Measurements from ENCODE around the gene MATR3. TPM values are rescaled to one million over a fixed set of nuclear protein-coding genes. Genes with fewer than 3 reads are reported as not detected.

The MATR3 gene
- total RNA-seq, 1 experiment from 2014 or later: 194 TPM

- peak in 1 of 2 experiments; percentile 32 for TF ChIP-seq CTCF (IDR thresholded peaks at IDR 0.05; ENCODE audit: insufficient read depth in 1 of 2, low read depth in 1 of 2, low read length in 1 of 2, severe bottlenecking in 1 of 2, unreplicated experiment in 1 of 2)
- intact Hi-C loops (cut with micrococcal nuclease; ENCODE audit: unreplicated experiment): no loop called here
- Mint-ChIP-seq H3K4me3 (ENCODE audit: unreplicated experiment) (peak overlapping the region; percentile 87), H3K27me3 (ENCODE audit: insufficient read depth, unreplicated experiment) (no peaks in the 10 kb centered on the region), H3K4me1 (ENCODE audit: low read depth, unreplicated experiment) (peaks cover 17% of the 10 kb centered on the region), H3K36me3 (ENCODE audit: insufficient read depth, unreplicated experiment) (peaks cover 52% of the 10 kb centered on the region), H3K27ac (ENCODE audit: unreplicated experiment) (peak overlapping the region; percentile 91), H3K9me3 (ENCODE audit: unreplicated experiment) (no peaks in the 10 kb centered on the region)
- H3K9me3 ChIP-seq: no peaks in the 10 kb centered on the region
- peaks cover 3% of the 10 kb centered on the region for H3K36me3 ChIP-seq (ENCODE audit: control insufficient read depth, insufficient read depth, low read length)
- H3K27me3 ChIP-seq (replicated peaks; ENCODE audit: control insufficient read depth, insufficient read depth, low read length): no peaks in the 10 kb centered on the region
- H3K4me1 ChIP-seq: peaks cover 39% of the 10 kb centered on the region
- ChIA-PET POLR2A (interaction anchor here (0.6 to 1.0 kb wide), 7 partner anchors 15 to 971 kb away, joined by 3 to 6 read pairs (median 3); partner anchors contain the start of genes ETF1 and MATR3), CTCF (interaction anchor here (0.7 to 0.9 kb wide), 2 partner anchors 20 to 60 kb away, joined by 3 to 4 read pairs; partner anchors contain the start of gene MATR3)
- BruUV-seq (replicated peaks): no TSS peak
- peak overlapping the region; percentile 51 for H3K4me3 ChIP-seq (ENCODE audit: low read depth, low read length)
- peak; percentile 93 to 96 for DNase-seq
Measured at GRCh38 chr5:139273572-139274289, 19.8 kb upstream of the MATR3 start.

GRCh38 chr5:139275536-139275935, 18.0 kb upstream of the MATR3 start:
- CTCF ChIA-PET: no interaction called here

GRCh38 chr5:139275956-139276355, 17.6 kb upstream of the MATR3 start:
- peaks cover 45% of the 10 kb centered on the region for H3K4me1 ChIP-seq
- BruUV-seq (replicated peaks): no TSS peak
- H3K27ac Mint-ChIP-seq (ENCODE audit: unreplicated experiment): peak overlapping the region; percentile 91
- peaks cover 4% of the 10 kb centered on the region for H3K36me3 ChIP-seq (ENCODE audit: control insufficient read depth, insufficient read depth, low read length)
- H3K36me3 Mint-ChIP-seq (ENCODE audit: insufficient read depth, unreplicated experiment): peaks cover 74% of the 10 kb centered on the region
- intact Hi-C loops (cut with micrococcal nuclease; ENCODE audit: unreplicated experiment): no loop called here
- H3K4me1 Mint-ChIP-seq (ENCODE audit: low read depth, unreplicated experiment): peaks cover 17% of the 10 kb centered on the region
- no peak overlapping the region for H3K4me3 ChIP-seq (ENCODE audit: low read depth, low read length)
- no peaks in the 10 kb centered on the region for H3K27me3 Mint-ChIP-seq (ENCODE audit: insufficient read depth, unreplicated experiment)
- TF ChIP-seq CTCF (IDR thresholded peaks at IDR 0.05; ENCODE audit: insufficient read depth in 1 of 2, low read depth in 1 of 2, low read length in 1 of 2, severe bottlenecking in 1 of 2, unreplicated experiment in 1 of 2): no peak
- CTCF ChIA-PET: no interaction called here
- no peak for DNase-seq
- no peaks in the 10 kb centered on the region for H3K9me3 Mint-ChIP-seq (ENCODE audit: unreplicated experiment)
- POLR2A ChIA-PET: interaction anchor here (1.0 kb wide), 1 partner anchor 17 kb away, joined by 9 read pairs; the partner anchor contains the start of gene MATR3
- no peaks in the 10 kb centered on the region for H3K9me3 ChIP-seq
- peak overlapping the region; percentile 87 for H3K4me3 Mint-ChIP-seq (ENCODE audit: unreplicated experiment)
- no peaks in the 10 kb centered on the region for H3K27me3 ChIP-seq (replicated peaks; ENCODE audit: control insufficient read depth, insufficient read depth, low read length)

More at GRCh38 chr5:139275536-139275935, 18.0 kb upstream of the MATR3 start:
- peaks cover 17% of the 10 kb centered on the region for H3K4me1 Mint-ChIP-seq (ENCODE audit: low read depth, unreplicated experiment)
- no TSS peak for BruUV-seq (replicated peaks)
- POLR2A ChIA-PET: interaction anchor here (1.0 kb wide), 1 partner anchor 18 kb away, joined by 9 read pairs; the partner anchor contains the start of gene MATR3
- Histone ChIP-seq H3K4me1 (peaks cover 45% of the 10 kb centered on the region), H3K4me3 (ENCODE audit: low read depth, low read length) (peak overlapping the region; percentile 51), H3K27me3 (replicated peaks; ENCODE audit: control insufficient read depth, insufficient read depth, low read length) (no peaks in the 10 kb centered on the region), H3K9me3 (no peaks in the 10 kb centered on the region), H3K36me3 (ENCODE audit: control insufficient read depth, insufficient read depth, low read length) (peaks cover 3% of the 10 kb centered on the region)
- H3K4me3 Mint-ChIP-seq (ENCODE audit: unreplicated experiment): peak overlapping the region; percentile 87
- no peak for DNase-seq
- TF ChIP-seq CTCF (IDR thresholded peaks at IDR 0.05; ENCODE audit: insufficient read depth in 1 of 2, low read depth in 1 of 2, low read length in 1 of 2, severe bottlenecking in 1 of 2, unreplicated experiment in 1 of 2): no peak
- intact Hi-C loops (cut with micrococcal nuclease; ENCODE audit: unreplicated experiment): no loop called here
- peak overlapping the region; percentile 91 for H3K27ac Mint-ChIP-seq (ENCODE audit: unreplicated experiment)
- H3K36me3 Mint-ChIP-seq (ENCODE audit: insufficient read depth, unreplicated experiment): peaks cover 70% of the 10 kb centered on the region
- H3K27me3 Mint-ChIP-seq (ENCODE audit: insufficient read depth, unreplicated experiment): no peaks in the 10 kb centered on the region
- no peaks in the 10 kb centered on the region for H3K9me3 Mint-ChIP-seq (ENCODE audit: unreplicated experiment)

Measured in Caco-2 (cell line).